Embryonic facial prominence (tissue), 1 donor: Measurements from ENCODE around the gene TPD52L1.
"Not testable (repeated sequence)": the region's sequence is repeated elsewhere in the genome, so short reads cannot be mapped to it uniquely, and the experiment has no call there.

Experiments used
- DNase-seq: peaks from one replicate; pipeline ENCODE4 v3.0.0-alpha.2; 2016; ENCODE audit errors: extremely low spot score

TPD52L1 gene

GRCh38 chr6:125142618-125143017 is 11.0 kb upstream of the TPD52L1 start:
- DNase-seq: no peak

- no peak for DNase-seq
These were observed 8.8 kb upstream of the TPD52L1 start for GRCh38 chr6:125144822-125145221.

GRCh38 chr6:125149256-125150144 is 4.1 kb upstream of the TPD52L1 start:
- no peak for DNase-seq

DNA sequence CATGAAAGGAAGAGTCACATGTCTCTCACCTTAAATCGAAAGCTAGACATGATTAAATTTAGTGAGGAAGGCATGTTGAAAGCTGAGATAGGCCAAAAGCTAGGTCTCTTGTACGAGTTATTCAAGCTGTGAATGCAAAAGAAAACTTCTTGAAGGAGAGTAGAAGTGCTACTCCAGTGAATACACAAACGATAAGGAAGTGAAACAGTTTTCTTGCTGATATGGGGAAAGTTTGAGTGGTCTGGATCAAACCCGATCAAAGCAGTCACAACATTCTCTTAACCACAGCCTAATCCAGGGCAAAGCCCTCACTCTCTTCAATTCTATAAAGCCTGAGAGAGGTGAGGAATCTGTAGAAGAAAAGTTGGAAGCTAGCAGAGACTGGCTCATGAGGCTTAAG is 1.9 kb upstream of the TPD52L1 start:
- no peak for DNase-seq

DNA sequence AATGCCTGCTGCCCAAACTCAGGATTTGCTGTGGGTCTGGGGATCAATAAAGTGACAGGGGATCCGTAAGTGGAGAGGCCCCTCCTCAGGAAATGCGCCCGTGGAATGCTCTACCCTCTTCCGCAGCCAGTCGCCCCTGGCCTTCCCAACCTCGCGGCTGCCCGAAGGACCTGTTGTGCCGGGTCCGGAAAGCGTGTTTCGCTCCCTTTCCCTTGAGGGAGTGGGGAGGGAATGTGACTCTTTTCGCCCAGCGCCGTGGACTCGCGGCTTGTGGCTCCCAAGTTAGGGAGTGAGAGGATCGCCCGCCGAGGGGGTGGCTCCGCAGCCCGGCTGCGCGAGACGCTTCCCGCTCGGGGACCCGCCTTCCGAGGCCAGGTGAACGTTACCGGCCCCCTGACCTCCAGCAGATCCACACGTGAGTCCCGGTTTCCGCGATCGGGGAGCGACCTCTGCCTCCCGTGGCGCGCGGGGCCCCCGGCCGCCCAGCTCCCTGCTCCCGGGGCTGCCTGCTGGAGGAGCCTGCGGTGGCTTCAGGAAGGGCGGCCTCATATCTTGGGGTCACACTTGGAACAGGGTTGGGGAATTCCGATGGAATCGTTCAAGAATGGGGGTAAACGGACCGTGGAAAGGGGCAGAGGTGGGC is 666 bp downstream of the TPD52L1 start:
- DNase-seq: no peak

GRCh38 chr6:125154761-125155135 is 1.2 kb downstream of the TPD52L1 start:
- DNase-seq: no peak

DNA sequence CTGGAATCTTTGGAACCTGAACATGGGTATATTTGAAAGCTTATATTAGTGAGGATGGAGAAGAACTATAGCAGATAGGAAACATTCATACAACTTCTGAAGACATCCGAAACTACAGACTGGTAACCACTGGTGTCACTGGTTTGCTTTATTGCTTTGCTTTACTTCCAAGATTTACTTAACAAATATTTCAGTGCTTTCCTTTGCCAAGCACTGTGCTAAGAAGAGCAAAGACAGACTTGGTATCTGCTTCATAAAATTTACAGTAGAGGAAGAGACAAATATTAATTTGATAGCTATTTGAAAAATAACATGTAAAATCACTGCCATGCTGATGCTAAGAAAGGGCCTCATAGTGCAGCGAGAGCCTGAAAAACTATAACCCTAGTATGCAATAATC is 1.8 kb downstream of the TPD52L1 start:
- DNase-seq: no peak

GRCh38 chr6:125156496-125156895 is 2.9 kb downstream of the TPD52L1 start:
- no peak for DNase-seq

GRCh38 chr6:125157280-125157679 is 3.7 kb downstream of the TPD52L1 start:
- no peak for DNase-seq

- no peak for DNase-seq
These were observed 4.2 kb downstream of the TPD52L1 start for GRCh38 chr6:125157725-125158124.

- not testable (repeated sequence) for DNase-seq
These were observed 9.8 kb downstream of the TPD52L1 start for GRCh38 chr6:125163339-125163738.

DNA sequence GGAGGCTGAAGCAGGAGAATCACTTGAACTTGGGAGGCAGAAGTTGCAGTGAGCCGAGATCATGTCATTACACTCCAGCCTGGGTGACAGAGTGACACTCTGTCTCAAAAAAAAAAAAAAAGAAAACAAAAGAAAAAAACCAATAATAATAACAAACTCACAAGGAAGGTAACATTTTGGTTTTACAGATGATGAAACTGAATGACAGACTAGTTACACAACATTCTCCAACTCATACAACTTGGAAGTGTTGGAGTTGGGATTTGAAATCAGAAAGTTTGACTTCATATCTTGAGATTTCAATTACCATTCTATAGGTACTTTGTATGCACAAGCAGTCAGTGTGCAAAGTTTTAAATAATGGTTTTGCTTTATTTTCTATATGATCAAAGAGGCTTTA is 10.2 kb downstream of the TPD52L1 start:
- no peak for DNase-seq

DNA sequence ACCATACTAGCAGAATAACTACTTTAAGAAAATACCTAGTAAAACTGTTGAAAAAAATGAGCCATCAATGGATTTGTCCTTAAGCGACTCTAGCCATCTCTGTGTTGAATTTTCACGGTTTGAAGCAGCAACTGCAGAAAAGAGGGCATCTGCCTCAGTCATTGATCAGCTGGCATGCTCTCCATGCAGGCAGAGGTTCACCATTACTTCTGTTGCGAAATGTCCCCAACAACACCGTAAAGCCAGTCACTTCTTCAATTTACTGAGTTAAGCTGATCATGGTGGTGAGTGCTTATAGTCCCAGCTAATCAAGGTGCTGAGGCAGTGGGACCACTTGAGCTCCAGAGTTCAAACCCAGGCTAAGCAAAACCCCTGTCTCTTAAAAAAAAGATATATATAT is 11.1 kb downstream of the TPD52L1 start:
- no peak for DNase-seq

DNA sequence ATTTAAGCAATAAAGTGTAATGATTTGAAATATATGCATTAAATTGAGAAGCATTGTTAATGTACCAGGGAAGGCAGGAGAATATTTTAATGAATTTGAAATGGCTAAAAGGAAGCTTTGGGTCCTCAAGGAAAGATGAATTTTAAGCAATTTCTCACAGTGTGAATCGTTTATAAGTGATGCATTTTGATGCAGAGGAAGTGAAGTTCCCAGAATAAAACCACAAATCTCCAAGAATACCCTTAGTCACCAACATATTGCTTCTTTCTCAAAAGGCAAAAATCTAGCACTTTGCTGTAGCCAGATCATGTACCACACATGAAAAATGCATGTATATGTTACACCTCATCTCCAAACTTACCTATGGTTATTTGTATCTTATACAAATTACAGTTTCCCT is 11.7 kb downstream of the TPD52L1 start:
- no peak for DNase-seq

DNA sequence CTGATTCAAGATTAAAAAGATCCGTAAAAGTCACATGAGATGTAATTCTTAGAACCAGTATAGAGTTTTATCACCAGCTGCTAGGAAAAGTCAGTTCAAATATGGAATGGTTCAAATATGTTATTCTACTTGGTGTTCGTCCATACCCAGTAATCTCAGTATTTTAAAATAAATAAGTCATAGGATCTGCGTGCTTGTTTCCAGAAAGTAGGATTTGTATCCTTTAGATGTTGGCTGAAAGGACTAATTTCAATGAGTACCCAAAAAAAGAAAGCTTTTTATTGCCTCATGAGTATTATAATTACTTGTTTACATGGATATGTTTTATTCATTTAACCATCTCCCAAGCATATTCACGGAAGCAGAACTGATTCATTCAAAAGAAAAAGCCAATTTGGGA is 12.2 kb downstream of the TPD52L1 start:
- no peak for DNase-seq

DNA sequence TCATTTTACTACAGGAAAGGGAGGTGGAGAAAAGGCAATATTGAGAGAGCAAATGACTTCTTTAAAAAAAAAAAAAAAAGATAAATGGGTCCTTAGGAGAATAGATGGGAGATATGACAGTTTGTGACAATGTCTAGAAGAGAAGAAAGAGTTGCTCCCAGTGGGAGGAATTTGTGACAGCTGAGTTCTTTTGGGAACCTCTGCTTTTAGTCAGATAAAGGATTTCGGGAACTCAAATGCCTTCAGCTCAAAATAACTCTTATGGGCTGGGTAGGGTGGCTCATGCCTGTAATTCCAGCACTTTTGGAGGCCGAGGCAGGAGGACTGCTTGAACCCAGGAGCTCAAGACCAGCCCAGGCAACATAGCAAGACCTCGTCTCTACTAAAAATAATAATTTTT is 13.1 kb downstream of the TPD52L1 start:
- no peak for DNase-seq

GRCh38 chr6:125167579-125167978 is 14.0 kb downstream of the TPD52L1 start:
- no peak for DNase-seq

DNA sequence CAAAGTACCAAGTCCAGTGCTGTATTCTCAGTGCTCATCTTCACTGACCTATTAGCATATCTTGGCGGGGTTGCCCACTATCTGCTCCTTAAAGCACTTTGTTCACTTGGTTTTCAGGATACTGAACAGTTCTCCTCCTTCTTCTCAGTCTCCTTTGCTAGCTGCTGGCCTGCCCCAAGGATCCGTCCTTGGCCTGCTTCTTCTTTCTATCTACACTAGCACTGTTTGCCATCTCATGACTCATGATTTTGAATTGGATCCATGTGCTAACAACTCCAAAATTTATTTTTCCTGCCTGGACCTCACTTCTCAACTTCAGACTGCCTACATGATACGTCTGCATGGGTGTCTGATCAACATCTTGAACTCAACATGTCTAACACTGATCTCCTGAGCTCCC is 15.5 kb downstream of the TPD52L1 start:
- DNase-seq: no peak

DNA sequence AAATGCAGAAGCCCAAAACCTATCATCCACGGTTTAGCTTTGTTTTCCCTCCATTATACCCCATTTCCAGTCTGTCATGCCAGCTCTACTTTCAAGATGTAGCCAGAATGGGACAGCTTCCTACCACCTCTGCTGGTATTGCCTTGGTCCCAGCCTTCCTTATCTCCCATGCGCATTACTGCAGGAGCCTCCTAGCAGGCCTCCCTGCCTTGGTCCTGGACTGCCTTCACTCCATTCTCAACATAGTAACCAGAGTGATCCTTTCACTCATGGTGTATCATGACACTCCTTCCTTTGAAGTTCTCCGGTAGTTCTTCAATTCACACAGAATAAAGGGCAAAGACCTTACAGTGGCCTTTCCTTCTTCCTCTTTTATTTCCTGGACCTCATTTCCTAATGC is 15.9 kb downstream of the TPD52L1 start:
- no peak for DNase-seq

DNA sequence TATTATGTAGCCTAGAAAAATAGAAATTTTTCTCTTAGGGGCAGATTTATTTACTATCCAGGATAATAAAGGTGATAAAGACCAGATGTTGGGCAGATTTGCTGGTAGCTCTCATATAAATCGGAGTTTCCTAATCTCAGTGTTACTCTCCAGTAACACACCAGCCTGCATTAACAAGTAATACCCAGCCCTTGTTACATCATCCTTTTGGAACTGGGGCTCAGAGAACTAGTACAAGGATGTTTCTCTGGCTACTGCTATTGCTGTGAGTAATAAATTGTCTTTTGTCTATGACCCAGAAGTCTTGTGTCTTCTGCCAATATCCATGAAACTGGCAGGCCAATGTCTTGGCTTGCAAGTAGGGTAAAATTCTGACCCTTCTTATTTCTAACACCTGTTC is 16.8 kb downstream of the TPD52L1 start:
- no peak for DNase-seq

DNA sequence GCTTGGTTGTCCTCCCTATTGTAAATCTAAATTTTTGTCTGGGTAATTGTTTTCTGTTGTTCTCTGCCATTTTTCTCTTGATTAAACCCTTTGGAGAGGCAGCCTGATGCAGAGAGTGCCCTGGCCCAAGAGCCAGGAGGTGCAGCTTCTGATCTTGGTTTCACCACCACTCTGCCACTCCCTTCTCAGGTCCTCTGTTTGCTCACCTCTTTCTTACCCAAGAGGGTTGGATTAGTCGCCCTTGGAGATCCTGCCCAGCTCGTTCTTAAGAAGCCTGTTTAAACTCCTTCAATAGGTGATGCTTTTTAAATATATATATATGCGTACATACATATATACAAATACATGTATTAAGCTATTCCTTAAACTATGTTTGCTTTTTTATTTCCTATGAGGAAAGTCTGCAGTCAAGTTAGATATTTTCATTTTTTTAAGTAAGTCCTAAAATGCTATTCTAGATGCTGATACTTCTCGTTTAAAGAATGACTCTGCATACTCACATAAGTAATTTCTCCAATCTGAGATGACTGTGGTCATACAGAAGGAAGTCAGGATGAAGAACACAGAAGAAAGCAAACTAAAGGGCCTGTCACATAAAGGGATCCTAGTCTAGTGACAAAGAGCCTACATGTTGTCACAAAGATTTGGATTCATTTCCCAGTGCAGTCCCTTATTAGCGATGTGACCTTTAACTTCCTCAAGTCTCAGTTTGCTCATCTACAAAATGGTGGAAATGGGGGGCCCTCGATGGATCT is 19.9 kb downstream of the TPD52L1 start:
- DNase-seq: no peak

GRCh38 chr6:125174626-125175025 is 21.1 kb downstream of the TPD52L1 start:
- DNase-seq: no peak
